HepG2 (cell line): Measurements from ENCODE around the gene AMZ1.

ENCODE experiments used
- ARNTL ChIP-seq: sonication (generic); formaldehyde crosslinking; IDR thresholded peaks from 2 replicates; pipeline ENCODE4 v1.4.0; 2020; ENCODE audit warnings: mild to moderate bottlenecking, missing genetic modification reagents
- CTCF ChIP-seq: sonication (generic); formaldehyde crosslinking; IDR thresholded peaks from 2 replicates; pipeline ENCODE4 v1.5.0; 2020; ENCODE audit warnings: mild to moderate bottlenecking, missing genetic modification reagents, moderate library complexity
- HMGXB4 ChIP-seq, 2 experiments: sonication (generic) in 1 of 2; formaldehyde crosslinking in 1 of 2; IDR thresholded peaks; 2 replicates each; pipeline versions ENCODE4 v1.4.0 to v1.6.1; 2018 to 2020; ENCODE audit warnings: missing genetic modification reagents in 2 of 2, borderline replicate concordance in 1 of 2, low read depth in 1 of 2, mild to moderate bottlenecking in 1 of 2, missing biosample characterization in 1 of 2
- MXI1 ChIP-seq: IDR thresholded peaks from 3 replicates; pipeline ENCODE4 v1.6.1; 2012; ENCODE audit warnings: low read depth, low read length, inconsistent platforms, borderline replicate concordance
- NPAS2 ChIP-seq: sonication (generic); formaldehyde crosslinking; IDR thresholded peaks from 2 replicates; pipeline ENCODE4 v1.8.0; 2022; ENCODE audit warnings: mild to moderate bottlenecking, missing genetic modification reagents, borderline replicate concordance
- PRDM4 ChIP-seq: sonication (generic); formaldehyde crosslinking; IDR thresholded peaks from 2 replicates; pipeline ENCODE4 v1.9.0; 2021; ENCODE audit warnings: missing genetic modification reagents, borderline replicate concordance
- RFX5 ChIP-seq: IDR thresholded peaks from 2 replicates; pipeline ENCODE4 v1.6.1; 2011; ENCODE audit warnings: low read depth, low read length, improper control_type of control experiment
- SP1 ChIP-seq, 2 experiments: fragments of 450-650 bp in 1 of 2; sonication (generic) in 1 of 2; formaldehyde crosslinking in 1 of 2; IDR thresholded peaks; 2 replicates each; pipeline versions ENCODE4 v1.4.0 to v1.6.1; 2016 to 2020; ENCODE audit warnings: missing genetic modification reagents in 1 of 2
- USF2 ChIP-seq, 2 experiments: sonication (generic) in 1 of 2; formaldehyde crosslinking in 1 of 2; IDR thresholded peaks; 2 replicates each; pipeline versions ENCODE4 v1.5.1 to v1.6.1; 2011 to 2020; ENCODE audit warnings: borderline replicate concordance in 1 of 2, low read depth in 1 of 2, low read length in 1 of 2, mild to moderate bottlenecking in 1 of 2, missing genetic modification reagents in 1 of 2, moderate library complexity in 1 of 2
- ZBTB46 ChIP-seq: sonication (generic); formaldehyde crosslinking; IDR thresholded peaks from 2 replicates; pipeline ENCODE4 v1.4.0; 2020; ENCODE audit warnings: mild to moderate bottlenecking, missing genetic modification reagents, borderline replicate concordance
- ZNF709 ChIP-seq: sonication (generic); formaldehyde crosslinking; IDR thresholded peaks from 2 replicates; pipeline ENCODE4 v1.5.0; 2020; ENCODE audit warnings: mild to moderate bottlenecking, missing genetic modification reagents

GRCh38 chr7:2760098-2760889 lies 72.3 kb downstream of the AMZ1 start:
- TF ChIP-seq NPAS2 (CRISPR knock-in tag) (no peak), SP1 (IDR thresholded peaks at IDR 0.05) (no peak), SP1 (CRISPR knock-in tag; IDR thresholded peaks at IDR 0.05) (no peak), ZNF709 (no peak), HMGXB4 (CRISPR knock-in tag; IDR thresholded peaks at IDR 0.05; ENCODE audit: borderline replicate concordance in 1 of 2, low read depth in 1 of 2) (no peak), MXI1 (no peak), ZBTB46 (CRISPR knock-in tag) (no peak), CTCF (CRISPR knock-in tag) (peak; percentile 45; the same call in 1 of the 2 replicates), USF2 (IDR thresholded peaks at IDR 0.05; ENCODE audit: low read depth, low read length) (no peak), USF2 (CRISPR knock-in tag; IDR thresholded peaks at IDR 0.05; ENCODE audit: borderline replicate concordance) (no peak), ARNTL (CRISPR knock-in tag) (no peak), PRDM4 (CRISPR knock-in tag) (no peak), RFX5 (no peak)
